Endothelial cell (in vitro differentiated cells): ENCODE measurements around the gene RAB12. TPM values are rescaled to one million over a fixed set of nuclear protein-coding genes. Genes with fewer than 3 reads are reported as not detected.

ENCODE experiments used
- DNase-seq: peaks from one replicate; pipeline ENCODE4 v3.0.0; 2021; ENCODE audit warnings: low spot score
- H3K27ac Mint-ChIP-seq: one replicate; pipeline ENCODE4 v1.8.0; 2021; ENCODE audit warnings: mixed read lengths, inconsistent platforms; ENCODE audit not compliant: unreplicated experiment
- H3K27me3 Mint-ChIP-seq: one replicate; pipeline ENCODE4 v1.8.0; 2021; ENCODE audit warnings: mild to moderate bottlenecking, moderate library complexity, mixed read lengths, inconsistent platforms; ENCODE audit not compliant: unreplicated experiment
- H3K36me3 Mint-ChIP-seq: one replicate; pipeline ENCODE4 v1.8.0; 2021; ENCODE audit warnings: mild to moderate bottlenecking, low read depth, mixed read lengths, inconsistent platforms; ENCODE audit not compliant: unreplicated experiment
- H3K4me1 Mint-ChIP-seq: one replicate; pipeline ENCODE4 v1.8.0; 2021; ENCODE audit warnings: mild to moderate bottlenecking, mixed read lengths, inconsistent platforms; ENCODE audit not compliant: unreplicated experiment
- H3K4me3 Mint-ChIP-seq: one replicate; pipeline ENCODE4 v1.8.0; 2021; ENCODE audit warnings: mild to moderate bottlenecking, mixed read lengths, inconsistent platforms; ENCODE audit not compliant: unreplicated experiment
- H3K9me3 Mint-ChIP-seq: one replicate; pipeline ENCODE4 v1.8.0; 2021; ENCODE audit warnings: mixed read lengths, inconsistent platforms; ENCODE audit not compliant: unreplicated experiment
- CTCF ChIP-seq: fragments of 200-600 bp; sonication (generic); IDR thresholded peaks from one replicate; pipeline ENCODE4 v1.5.0; 2021; ENCODE audit warnings: antibody characterized with exemption; ENCODE audit not compliant: unreplicated experiment
- long read RNA-seq: library from polyadenylated mRNA; unstranded; transcript quantifications from one replicate; pipeline ENCODE4 v2.0.0, GENCODE V29; 2020; ENCODE audit not compliant: unreplicated experiment
- total RNA-seq: library from RNA; stranded (reverse); fragmentation: NEBNext Ultra II Directional; extraction: Animal tissue kit (Norgen Biotek cat#: 25700); gene quantifications from one replicate; pipeline ENCODE4 v1.2.1, GENCODE V29; 2021; ENCODE audit not compliant: unreplicated experiment

The RAB12 gene
- 35.3 TPM for total RNA-seq
- long read RNA-seq = 0 reads

DNA sequence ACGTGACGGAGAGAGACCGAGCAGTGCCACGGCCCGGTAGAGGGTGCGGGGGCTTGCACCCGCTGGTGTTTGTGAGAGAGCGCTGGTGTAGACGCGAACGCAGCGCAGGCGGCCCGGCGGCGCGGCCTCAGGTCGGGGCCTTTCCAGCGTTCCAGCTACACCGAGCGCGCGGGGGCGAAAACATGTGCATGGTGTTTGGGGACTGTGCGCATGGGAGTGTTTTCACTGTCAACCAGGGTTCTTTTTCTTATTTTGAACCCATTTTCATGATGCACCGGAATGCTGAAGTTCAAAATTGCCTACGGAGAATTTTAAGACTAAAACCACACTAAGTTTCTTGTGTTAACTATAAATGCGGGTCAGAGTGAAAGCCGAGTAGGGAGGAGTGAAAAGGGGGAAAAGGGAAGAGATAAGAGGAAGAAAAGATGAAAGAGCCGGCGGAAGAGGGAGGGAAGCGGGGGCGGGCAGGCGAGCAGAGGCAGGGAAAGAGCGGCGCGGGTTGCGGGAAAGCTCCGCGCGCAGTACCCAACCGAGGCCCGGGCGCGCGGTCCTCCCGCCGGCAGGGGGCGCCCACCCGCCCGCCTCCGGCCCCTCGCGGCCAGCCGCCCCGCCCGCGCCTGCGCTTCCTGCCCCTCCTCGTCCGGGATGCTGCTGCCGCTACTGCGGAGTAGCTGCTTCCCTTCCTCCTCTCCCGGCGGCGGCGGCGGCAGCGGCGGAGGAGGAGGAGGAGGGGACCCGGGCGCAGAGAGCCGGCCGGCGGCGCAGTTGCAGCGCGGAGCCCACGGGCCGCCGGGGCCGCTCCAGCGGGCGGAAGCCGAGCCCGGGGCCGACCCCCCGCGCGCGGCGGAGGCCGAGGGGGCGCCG, at the start of gene RAB12:
Gene RAB12 (plus strand): TSS at position 643 of the 864 bp plus-strand sequence. CDS start 3 bp downstream, at position 646.
- Mint-ChIP-seq H3K36me3 (peaks cover 5% of the 10 kb centered on the region), H3K4me3 (peak within 1 kb of the TSS; percentile 92), H3K4me1 (peaks cover 27% of the 10 kb centered on the region), H3K27me3 (peaks cover 8% of the 10 kb centered on the region), H3K9me3 (no peaks in the 10 kb centered on the region), H3K27ac (peak within 1 kb of the TSS; percentile 72)
- DNase-seq = peak; percentile 94
- TF ChIP-seq CTCF = peak; percentile 70

DNA sequence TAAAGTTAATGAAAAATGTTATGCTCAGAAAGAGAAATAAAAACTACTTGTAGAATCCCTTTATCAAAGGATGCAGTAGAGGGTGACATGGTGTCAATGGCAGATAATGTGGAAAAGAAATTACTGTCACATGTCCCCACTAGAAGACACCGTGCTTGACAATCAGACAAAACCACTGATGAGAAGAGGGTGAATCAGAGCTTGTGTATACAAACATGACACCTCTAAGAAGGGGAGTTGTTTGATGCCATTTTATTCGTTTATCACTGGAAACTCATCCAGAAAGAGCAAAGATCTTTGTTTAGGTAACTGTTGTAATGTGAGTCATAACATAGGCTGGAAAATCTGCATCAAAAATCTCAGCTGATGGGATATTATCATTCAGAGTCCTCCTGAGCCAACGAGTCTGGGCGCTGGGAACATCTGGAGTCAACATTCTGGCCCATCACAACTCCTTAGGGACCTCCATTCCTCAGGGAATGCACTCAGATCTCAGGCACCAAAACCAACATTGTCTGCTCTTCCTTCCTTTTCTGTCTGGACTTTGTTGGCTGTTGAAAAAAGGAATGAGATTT, 49.5 kb upstream of the RAB12 start:
- no peak for DNase-seq

GRCh38 chr18:8561123-8561910, 47.9 kb upstream of the RAB12 start:
- peaks cover 4% of the 10 kb centered on the region for H3K27me3 Mint-ChIP-seq
- no peaks in the 10 kb centered on the region for H3K36me3 Mint-ChIP-seq
- no peak for TF ChIP-seq CTCF
- H3K27ac Mint-ChIP-seq = no peak overlapping the region
- DNase-seq = no peak
- H3K4me1 Mint-ChIP-seq = peaks cover 3% of the 10 kb centered on the region
- H3K4me3 Mint-ChIP-seq = no peak overlapping the region
- no peaks in the 10 kb centered on the region for H3K9me3 Mint-ChIP-seq

More for the DNA sequence above, 49.5 kb upstream of the RAB12 start:
- no peaks in the 10 kb centered on the region for H3K36me3 Mint-ChIP-seq
- no peak for TF ChIP-seq CTCF
- H3K9me3 Mint-ChIP-seq = no peaks in the 10 kb centered on the region
- peaks cover 4% of the 10 kb centered on the region for H3K27me3 Mint-ChIP-seq
- no peak overlapping the region for H3K27ac Mint-ChIP-seq
- H3K4me1 Mint-ChIP-seq = peaks cover 3% of the 10 kb centered on the region
- no peak overlapping the region for H3K4me3 Mint-ChIP-seq

- H3K27ac Mint-ChIP-seq = no peak overlapping the region
- no peak for DNase-seq
- H3K4me3 Mint-ChIP-seq = no peak overlapping the region
- H3K27me3 Mint-ChIP-seq = peaks cover 4% of the 10 kb centered on the region
- TF ChIP-seq CTCF = no peak
- no peaks in the 10 kb centered on the region for H3K36me3 Mint-ChIP-seq
- peaks cover 3% of the 10 kb centered on the region for H3K4me1 Mint-ChIP-seq
- no peaks in the 10 kb centered on the region for H3K9me3 Mint-ChIP-seq
These were observed 47.2 kb upstream of the RAB12 start for GRCh38 chr18:8562070-8562469.
